Gastrocnemius medialis (tissue), 4 donors: ENCODE data around the gene NTPCR. TPM values are rescaled to one million over a fixed set of nuclear protein-coding genes. Genes with fewer than 3 reads are reported as not detected.

Source experiments
- ATAC-seq, 2 donors: fragments of 150-250 bp; one replicate each; pipeline ENCODE4 v1.9.1; 2016
- DNase-seq, 2 donors: peaks; one replicate each; pipeline ENCODE4 v3.0.0-alpha.2; 2019
- H3K27ac ChIP-seq, 4 donors: fragments of 200-600 bp; sonication (generic); 1 replicate in 1 of 4; 2 replicates in 3 of 4; pipeline ENCODE4 v1.5.1; 2016 to 2018; ENCODE audit warnings: mild to moderate bottlenecking in 2 of 4, moderate library complexity in 1 of 4
- H3K27me3 ChIP-seq, 3 donors: fragments of 200-600 bp; sonication (generic) in 2 of 3; 1 replicate in 1 of 3; 2 replicates in 2 of 3; pipeline versions ENCODE4 v1.5.1 to v1.6.0; 2016 to 2019; ENCODE audit warnings: mild to moderate bottlenecking in 1 of 3, moderate library complexity in 1 of 3
- H3K36me3 ChIP-seq, 2 donors: fragments of 200-600 bp; sonication (generic) in 1 of 2; one replicate each; pipeline ENCODE4 v1.5.1; 2017 to 2018
- H3K4me1 ChIP-seq, 2 donors: fragments of 200-600 bp; sonication (generic) in 1 of 2; one replicate each; pipeline ENCODE4 v1.5.1; 2016 to 2017; ENCODE audit warnings: mild to moderate bottlenecking in 2 of 2
- H3K4me3 ChIP-seq, 4 donors: fragments of 200-600 bp; sonication (generic) in 3 of 4; 1 replicate in 1 of 4; 2 replicates in 3 of 4; pipeline ENCODE4 v1.5.1; 2016 to 2019; ENCODE audit warnings: mild to moderate bottlenecking in 2 of 4
- H3K9me3 ChIP-seq, 3 donors: fragments of 200-600 bp; sonication (generic) in 2 of 3; 1 replicate in 1 of 3; 2 replicates in 2 of 3; pipeline ENCODE4 v1.5.1; 2016 to 2019
- CTCF ChIP-seq, 5 experiments: fragments of 450-650 bp in 3 of 5; fragments of 200-600 bp in 2 of 5; sonication (generic) in 2 of 5; IDR thresholded peaks in 4 of 5; conservative IDR thresholded peaks in 1 of 5; 1 replicate in 4 of 5; 2 replicates in 1 of 5; pipeline ENCODE4 v1.5.1; 2016 to 2019; ENCODE audit warnings: antibody characterized with exemption in 5 of 5, mild to moderate bottlenecking in 3 of 5, moderate library complexity in 3 of 5
- POLR2A ChIP-seq, 2 donors: fragments of 450-650 bp; IDR thresholded peaks; one replicate each; pipeline ENCODE4 v1.6.1; 2017; ENCODE audit warnings: antibody characterized with exemption in 2 of 2, mild to moderate bottlenecking in 2 of 2, moderate library complexity in 2 of 2
- in situ Hi-C, 4 donors: fragments of 200-750 bp; cut with MboI; loops; one replicate each; pipeline versions ENCODE4 v1.15.0 to v1.8.0; 2017; ENCODE audit warnings: low sequenced_read_pairs in 4 of 4
- intact Hi-C: fragments of 100-400 bp; cut with DNase I; formaldehyde crosslinking; loops from one replicate; pipeline ENCODE4 v1.15.1; 2023; ENCODE audit warnings: low total_unique reads
- total RNA-seq, 4 donors: library from RNA; depleted of rRNA; stranded (reverse); fragments of >200 nt; gene quantifications; one replicate each; pipeline versions ENCODE4 v1.1.0 to v1.2.3, GENCODE V29; 2016

NTPCR gene
- total RNA-seq, 4 donors from 2014 or later: 20.5 to 33.7 (median 24.2) TPM

GRCh38 chr1:233022246-233022645 is 71.8 kb downstream of the NTPCR start:
- in situ Hi-C loops (loop anchor here in 3 of 4 donors (10.0 kb wide), 1 partner anchor 387 kb away; the partner anchor contains the start of gene SIPA1L2 (in 3 of the 3)), intact Hi-C loops (no loop called here)
- no peak for ATAC-seq
- Histone ChIP-seq H3K4me1 (peaks cover 0 to 4% of the 10 kb centered on the region in 2 donors), H3K9me3 (no peaks in the 10 kb centered on the region), H3K4me3 (no peak overlapping the region), H3K27me3 (no peaks in the 10 kb centered on the region), H3K36me3 (no peaks in the 10 kb centered on the region), H3K27ac (no peak overlapping the region)
- no peak for DNase-seq
- TF ChIP-seq POLR2A (IDR thresholded peaks at IDR 0.05): no peak
- no peak for TF ChIP-seq CTCF (IDR thresholded peaks at IDR 0.05 in 4 of 5, conservative IDR thresholded peaks at IDR 0.05 in 1 of 5)

- no peaks in the 10 kb centered on the region for H3K27me3 ChIP-seq
- in situ Hi-C loops: loop anchor here in 3 of 4 donors (10.0 kb wide), 1 partner anchor 389 kb away; the partner anchor contains the start of gene SIPA1L2 (in 3 of the 3)
- ATAC-seq: no peak
- no peaks in the 10 kb centered on the region for H3K9me3 ChIP-seq
- TF ChIP-seq CTCF (IDR thresholded peaks at IDR 0.05 in 4 of 5, conservative IDR thresholded peaks at IDR 0.05 in 1 of 5) (no peak), POLR2A (IDR thresholded peaks at IDR 0.05) (no peak)
- H3K4me3 ChIP-seq: no peak overlapping the region
- H3K27ac ChIP-seq: no peak overlapping the region
- intact Hi-C loops: loop anchor here (2.0 kb wide), 1 partner anchor 393 kb away; the partner anchor contains the start of gene SIPA1L2
- peaks cover 0 to 4% of the 10 kb centered on the region in 2 donors for H3K4me1 ChIP-seq
- H3K36me3 ChIP-seq: no peaks in the 10 kb centered on the region
- DNase-seq: no peak
These were observed 73.8 kb downstream of the NTPCR start for GRCh38 chr1:233024199-233024598.

- no peaks in the 10 kb centered on the region for H3K9me3 ChIP-seq
- intact Hi-C loops (loop anchor here (2.0 kb wide), 1 partner anchor 394 kb away; the partner anchor contains the start of gene SIPA1L2), in situ Hi-C loops (loop anchor here in 3 of 4 donors (10.0 kb wide), 1 partner anchor 390 kb away; the partner anchor contains the start of gene SIPA1L2 (in 3 of the 3))
- H3K4me3 ChIP-seq: no peak overlapping the region
- H3K36me3 ChIP-seq: no peaks in the 10 kb centered on the region
- H3K27me3 ChIP-seq: no peaks in the 10 kb centered on the region
- no peak overlapping the region for H3K27ac ChIP-seq
- no peak for ATAC-seq
- DNase-seq: peak; percentile 11 to 17
- peak in 3 of 5 experiments; percentile 17 to 63 (median 62) for TF ChIP-seq CTCF (IDR thresholded peaks at IDR 0.05 in 4 of 5, conservative IDR thresholded peaks at IDR 0.05 in 1 of 5)
- TF ChIP-seq POLR2A (IDR thresholded peaks at IDR 0.05): no peak
- peaks cover 0 to 4% of the 10 kb centered on the region in 2 donors for H3K4me1 ChIP-seq
These were observed 74.7 kb downstream of the NTPCR start for GRCh38 chr1:233025157-233025556.

- no peak overlapping the region for H3K4me3 ChIP-seq
- ATAC-seq (no peak), DNase-seq (no peak)
- TF ChIP-seq POLR2A (IDR thresholded peaks at IDR 0.05) (no peak), CTCF (IDR thresholded peaks at IDR 0.05 in 4 of 5, conservative IDR thresholded peaks at IDR 0.05 in 1 of 5) (no peak)
- intact Hi-C loops: loop anchor here (2.0 kb wide), 1 partner anchor 395 kb away; the partner anchor contains the start of gene SIPA1L2
- H3K4me1 ChIP-seq: peaks cover 0 to 4% of the 10 kb centered on the region in 2 donors
- H3K27me3 ChIP-seq: no peaks in the 10 kb centered on the region
- no peaks in the 10 kb centered on the region for H3K9me3 ChIP-seq
- H3K27ac ChIP-seq: no peak overlapping the region
- in situ Hi-C loops: loop anchor here in 3 of 4 donors (10.0 kb wide), 1 partner anchor 391 kb away; the partner anchor contains the start of gene SIPA1L2 (in 3 of the 3)
- H3K36me3 ChIP-seq: no peaks in the 10 kb centered on the region
These were observed 75.2 kb downstream of the NTPCR start for GRCh38 chr1:233025567-233025966.
